ENCODE measurements around the gene DSG1.

DNA sequence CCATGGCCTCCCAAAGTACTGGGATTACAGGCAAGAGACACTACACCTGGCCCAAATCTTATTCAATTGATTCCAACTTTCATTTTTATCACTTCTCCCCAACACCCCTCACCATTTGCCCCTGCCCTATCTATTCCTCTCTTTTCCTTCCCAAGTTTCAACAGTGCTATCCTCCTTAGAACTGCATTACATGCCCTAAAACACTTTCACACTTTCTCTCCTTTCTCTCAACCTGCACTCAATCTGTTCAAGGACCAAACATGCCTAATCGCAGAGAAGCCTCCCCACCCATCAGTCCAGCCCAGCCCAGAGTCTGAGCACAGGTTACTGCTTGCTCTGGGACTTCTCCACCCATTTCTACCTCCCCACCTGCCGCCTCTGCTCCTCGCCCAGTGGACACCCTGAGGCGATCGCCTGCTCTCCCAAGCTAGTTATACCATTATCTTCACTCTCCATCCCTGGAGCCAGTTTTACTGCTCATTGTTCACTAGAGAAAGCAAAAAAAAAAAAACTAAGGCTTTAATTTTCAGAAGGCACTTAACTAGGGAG is 23.7 kb upstream of the DSG1 start:
- TF ChIP-seq ZNF274 (IDR thresholded peaks at IDR 0.05; ENCODE audit: low read depth, low read length) (no peak), YY1 (IDR thresholded peaks at IDR 0.05; ENCODE audit: insufficient read depth, insufficient read length) (no peak), SUZ12 (IDR thresholded peaks at IDR 0.05; ENCODE audit: extremely low read depth, insufficient read depth, insufficient read length) (no peak)
